Stomach smooth muscle (tissue), 2 donors: Measurements from ENCODE around the gene HOXB3.

Experiments used
- H3K27ac ChIP-seq: one replicate; pipeline ENCODE4 v1.7.0; 2013; ENCODE audit warnings: mild to moderate bottlenecking, low read length, inconsistent platforms
- H3K27me3 ChIP-seq, 2 donors: one replicate each; pipeline ENCODE4 v1.7.0; 2013; ENCODE audit warnings: low read length in 2 of 2; ENCODE audit not compliant: insufficient read depth in 2 of 2, control insufficient read depth in 1 of 2
- H3K36me3 ChIP-seq, 2 donors: one replicate each; pipeline ENCODE4 v1.7.0; 2013; ENCODE audit warnings: low read length in 2 of 2; ENCODE audit not compliant: control insufficient read depth in 2 of 2, insufficient read depth in 2 of 2
- H3K4me1 ChIP-seq: one replicate; pipeline ENCODE4 v1.7.0; 2013; ENCODE audit warnings: low read length; ENCODE audit not compliant: control insufficient read depth, insufficient read depth
- H3K4me3 ChIP-seq, 2 donors: one replicate each; pipeline ENCODE4 v1.7.0; 2013; ENCODE audit warnings: low read length in 2 of 2
- H3K9ac ChIP-seq, 2 donors: one replicate each; pipeline ENCODE4 v1.7.0; 2013; ENCODE audit warnings: low read length in 2 of 2, mild to moderate bottlenecking in 1 of 2
- H3K9me3 ChIP-seq, 2 donors: one replicate each; pipeline ENCODE4 v1.7.0; 2013; ENCODE audit warnings: low read length in 2 of 2; ENCODE audit not compliant: control insufficient read depth in 2 of 2
- donor health status: healthy.
- donor health status: Pancreatic carcinoma.

The HOXB3 gene

GRCh38 chr17:48558057-48558830 lies 31.8 kb downstream of the HOXB3 start:
- H3K9ac ChIP-seq = peak overlapping the region; percentile 33 to 58
- H3K4me1 ChIP-seq = peaks cover 84% of the 10 kb centered on the region
- H3K27me3 ChIP-seq = no peaks in the 10 kb centered on the region
- peaks cover 0 to 2% of the 10 kb centered on the region in 2 donors for H3K36me3 ChIP-seq
- peak overlapping the region; percentile 96 for H3K27ac ChIP-seq
- H3K4me3 ChIP-seq = peak overlapping the region; percentile 35 to 75
- no peaks in the 10 kb centered on the region for H3K9me3 ChIP-seq

GRCh38 chr17:48556576-48557401 lies 33.3 kb downstream of the HOXB3 start:
- Histone ChIP-seq H3K27me3 (no peaks in the 10 kb centered on the region), H3K9me3 (no peaks in the 10 kb centered on the region), H3K27ac (peak overlapping the region; percentile 96), H3K4me3 (peak overlapping the region; percentile 40 to 75), H3K36me3 (peaks cover 0 to 2% of the 10 kb centered on the region in 2 donors), H3K4me1 (peaks cover 81% of the 10 kb centered on the region), H3K9ac (peak overlapping the region; percentile 42 to 66)

DNA sequence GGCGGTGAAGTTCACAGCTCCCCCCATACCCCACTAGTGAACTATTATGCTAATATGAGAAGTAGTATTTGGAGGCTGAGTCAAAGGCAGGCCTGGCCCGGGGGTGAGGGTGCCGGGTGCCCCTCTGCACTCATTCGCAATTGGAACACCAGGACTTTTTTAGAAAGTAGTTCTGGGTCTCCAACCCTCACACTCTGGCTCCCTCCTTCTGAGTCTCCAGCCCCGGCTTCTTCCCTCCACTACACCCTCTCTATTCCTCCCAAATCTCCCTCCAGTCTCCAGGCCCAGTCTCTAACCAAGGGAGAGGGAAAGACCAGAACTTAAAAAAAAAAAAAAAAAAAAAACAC lies 33.8 kb downstream of the HOXB3 start:
- Histone ChIP-seq H3K9me3 (no peaks in the 10 kb centered on the region), H3K27me3 (no peaks in the 10 kb centered on the region), H3K4me1 (peaks cover 79% of the 10 kb centered on the region), H3K4me3 (peak overlapping the region; percentile 21 to 75), H3K27ac (peak overlapping the region; percentile 96), H3K36me3 (no peaks in the 10 kb centered on the region), H3K9ac (peak overlapping the region; percentile 43 to 66)

GRCh38 chr17:48555258-48556228 lies 34.5 kb downstream of the HOXB3 start:
- peak overlapping the region; percentile 65 to 75 for H3K4me3 ChIP-seq
- no peaks in the 10 kb centered on the region for H3K36me3 ChIP-seq
- no peaks in the 10 kb centered on the region for H3K9me3 ChIP-seq
- H3K4me1 ChIP-seq = peaks cover 78% of the 10 kb centered on the region
- H3K27ac ChIP-seq = peak overlapping the region; percentile 96
- no peaks in the 10 kb centered on the region for H3K27me3 ChIP-seq
- peak overlapping the region; percentile 84 to 87 for H3K9ac ChIP-seq

DNA sequence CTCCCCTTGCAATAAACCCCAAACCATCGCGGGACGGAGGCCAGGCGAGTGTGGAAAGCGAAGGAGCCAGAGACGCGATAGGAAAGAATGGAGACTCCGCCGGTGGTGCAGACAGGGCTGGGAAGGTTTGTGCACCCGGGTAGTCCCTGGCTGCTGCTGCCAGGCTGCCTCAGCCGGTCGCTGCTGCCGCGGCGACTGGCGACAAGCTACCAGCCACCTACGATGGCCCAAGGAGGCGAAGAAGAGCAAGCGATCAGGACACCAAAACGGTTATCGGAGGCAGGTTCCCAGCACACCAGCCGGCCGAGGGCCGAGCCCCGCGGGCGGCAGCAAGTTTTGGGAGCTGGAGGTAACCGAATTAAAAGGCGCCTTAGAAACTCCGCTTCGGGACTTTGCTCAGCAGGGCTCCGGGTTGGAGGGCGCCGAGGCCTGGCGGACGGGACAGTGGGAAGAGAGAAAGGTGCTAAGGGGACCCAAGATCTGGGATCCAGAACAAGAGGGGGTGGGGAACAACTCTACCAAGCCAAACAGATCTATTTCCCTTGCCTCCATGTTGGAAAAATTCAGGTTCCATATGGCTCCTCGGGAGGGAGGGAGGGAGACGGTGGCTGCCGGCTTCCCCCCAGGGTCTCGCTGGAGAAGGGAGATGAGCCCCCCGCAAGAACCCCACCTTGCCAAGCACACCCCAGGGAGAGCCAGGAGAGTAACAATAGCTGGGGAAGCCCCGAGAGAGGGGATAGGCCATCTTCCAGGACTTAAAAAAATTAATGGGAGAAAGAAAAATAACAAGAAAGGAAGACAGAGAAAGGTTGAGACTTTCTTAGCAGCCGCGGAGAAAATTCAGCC lies 35.4 kb downstream of the HOXB3 start:
- Histone ChIP-seq H3K9ac (peak overlapping the region; percentile 84 to 87), H3K4me3 (peak overlapping the region; percentile 65 to 75), H3K4me1 (peaks cover 77% of the 10 kb centered on the region), H3K27ac (peak overlapping the region; percentile 96), H3K27me3 (peaks cover 0 to 3% of the 10 kb centered on the region in 2 donors), H3K36me3 (peaks cover 3% of the 10 kb centered on the region in 2 donors), H3K9me3 (no peaks in the 10 kb centered on the region)

DNA sequence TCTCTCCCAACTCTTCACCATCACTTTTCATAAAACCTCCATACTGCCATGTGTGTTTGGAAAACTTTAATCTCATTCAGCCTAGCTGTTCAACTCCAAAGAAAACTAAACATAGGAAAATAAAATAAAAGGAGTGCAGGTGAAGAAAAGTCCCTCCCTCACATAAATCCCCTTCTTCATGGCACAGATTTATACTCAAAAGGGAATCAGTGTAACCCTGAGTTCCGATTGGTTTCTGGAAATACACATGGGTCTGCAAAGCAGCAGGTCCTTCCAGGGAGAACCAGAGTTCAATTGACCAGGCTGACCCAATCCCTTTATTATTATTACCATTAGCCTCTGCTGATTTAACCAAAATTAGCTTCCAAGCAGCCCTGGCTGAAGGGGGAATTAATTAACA lies 36.2 kb downstream of the HOXB3 start:
- H3K27ac ChIP-seq = peak overlapping the region; percentile 96
- H3K9me3 ChIP-seq = no peaks in the 10 kb centered on the region
- H3K27me3 ChIP-seq = peaks cover 0 to 3% of the 10 kb centered on the region in 2 donors
- H3K36me3 ChIP-seq = peaks cover 3% of the 10 kb centered on the region in 2 donors
- H3K9ac ChIP-seq = peak overlapping the region; percentile 54 to 84
- peak overlapping the region; percentile 42 to 75 for H3K4me3 ChIP-seq
- peaks cover 75% of the 10 kb centered on the region for H3K4me1 ChIP-seq

GRCh38 chr17:48553190-48553547 lies 36.9 kb downstream of the HOXB3 start:
- Histone ChIP-seq H3K36me3 (peaks cover 3% of the 10 kb centered on the region in 2 donors), H3K9ac (peak overlapping the region; percentile 10 to 42), H3K9me3 (no peaks in the 10 kb centered on the region), H3K4me1 (peaks cover 74% of the 10 kb centered on the region), H3K27ac (peak overlapping the region; percentile 96), H3K4me3 (peak overlapping the region in 1 of 2 donors; percentile 75), H3K27me3 (peaks cover 0 to 3% of the 10 kb centered on the region in 2 donors)

DNA sequence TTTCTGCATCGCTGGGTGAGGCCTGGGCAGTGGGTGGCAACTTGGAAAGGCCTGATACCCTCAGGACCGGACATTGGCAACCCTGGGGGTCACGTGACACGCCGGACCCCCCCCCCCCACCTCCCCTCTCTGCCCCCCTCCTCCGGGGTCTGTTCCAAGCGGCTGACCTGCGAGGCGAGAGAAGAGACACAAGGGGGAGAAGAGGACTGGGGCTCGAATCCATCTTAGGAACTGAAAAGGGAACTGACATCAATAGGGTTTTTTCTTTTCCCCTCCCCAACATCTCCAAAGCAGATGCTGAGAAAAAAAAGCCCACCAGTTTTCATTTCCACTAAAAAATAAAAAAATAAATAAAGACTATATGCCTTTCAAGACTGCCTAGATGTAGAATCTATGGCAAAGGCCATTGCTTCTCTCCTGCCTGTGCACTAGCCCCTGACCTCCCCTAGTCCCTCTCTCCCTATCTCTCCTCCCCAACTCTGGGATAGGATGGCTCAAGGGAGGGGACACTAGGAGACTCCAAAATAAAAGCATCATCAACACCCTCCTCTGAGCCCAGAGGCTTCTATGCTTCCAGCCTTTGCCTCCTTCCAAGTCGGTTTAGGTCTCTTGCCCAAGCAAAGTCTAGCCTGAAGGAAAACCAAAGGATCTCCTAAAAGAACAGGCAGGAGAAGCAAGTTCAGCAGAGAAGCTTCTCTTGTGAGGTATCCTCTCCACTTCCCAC lies 37.4 kb downstream of the HOXB3 start:
- Histone ChIP-seq H3K4me3 (peak overlapping the region in 1 of 2 donors; percentile 75), H3K4me1 (peaks cover 74% of the 10 kb centered on the region), H3K9ac (peak overlapping the region; percentile 10 to 42), H3K27ac (peak overlapping the region; percentile 96), H3K36me3 (peaks cover 3% of the 10 kb centered on the region in 2 donors), H3K9me3 (no peaks in the 10 kb centered on the region), H3K27me3 (peaks cover 0 to 3% of the 10 kb centered on the region in 2 donors)
